ENCODE measurements around the gene TYRP1. TPM values are rescaled to one million over a fixed set of nuclear protein-coding genes. Genes with fewer than 3 reads are reported as not detected.

Gene TYRP1
- total and polyA plus RNA-seq, 12 donors: 0.11 to 0.12 TPM; not detected in 10

DNA sequence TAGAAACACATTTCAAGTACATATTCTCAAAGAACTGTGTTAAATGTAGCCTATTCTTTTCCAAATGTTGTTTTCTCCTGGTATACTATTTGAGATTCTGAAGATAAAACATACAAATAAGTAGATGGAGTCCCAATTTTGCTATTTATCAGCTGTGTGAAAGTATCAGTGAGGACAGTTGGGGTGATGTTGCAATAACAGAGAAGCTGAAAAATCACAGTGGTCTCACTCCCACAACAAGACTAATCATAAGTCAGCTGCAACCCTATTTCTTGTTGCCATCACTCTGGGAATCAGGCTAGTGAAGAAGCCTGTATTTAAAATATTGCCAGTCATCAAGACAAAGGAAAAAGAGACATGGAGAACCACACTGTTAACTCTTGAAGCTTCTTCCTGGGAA lies 55.8 kb downstream of the TYRP1 start:
- no peak for DNase-seq
- Histone ChIP-seq H3K9me3 (replicated peaks in 1 of 3) (no peaks in the 10 kb centered on the region), H3K27me3 (no peaks in the 10 kb centered on the region), H3K27ac (no peak overlapping the region), H3K36me3 (replicated peaks in 1 of 2) (no peaks in the 10 kb centered on the region), H3K4me3 (no peak overlapping the region), H3K4me1 (replicated peaks in 1 of 2) (no peaks in the 10 kb centered on the region)
- intact Hi-C loops (cut with DNase I): no loop called here
- TF ChIP-seq, protein P1, sequence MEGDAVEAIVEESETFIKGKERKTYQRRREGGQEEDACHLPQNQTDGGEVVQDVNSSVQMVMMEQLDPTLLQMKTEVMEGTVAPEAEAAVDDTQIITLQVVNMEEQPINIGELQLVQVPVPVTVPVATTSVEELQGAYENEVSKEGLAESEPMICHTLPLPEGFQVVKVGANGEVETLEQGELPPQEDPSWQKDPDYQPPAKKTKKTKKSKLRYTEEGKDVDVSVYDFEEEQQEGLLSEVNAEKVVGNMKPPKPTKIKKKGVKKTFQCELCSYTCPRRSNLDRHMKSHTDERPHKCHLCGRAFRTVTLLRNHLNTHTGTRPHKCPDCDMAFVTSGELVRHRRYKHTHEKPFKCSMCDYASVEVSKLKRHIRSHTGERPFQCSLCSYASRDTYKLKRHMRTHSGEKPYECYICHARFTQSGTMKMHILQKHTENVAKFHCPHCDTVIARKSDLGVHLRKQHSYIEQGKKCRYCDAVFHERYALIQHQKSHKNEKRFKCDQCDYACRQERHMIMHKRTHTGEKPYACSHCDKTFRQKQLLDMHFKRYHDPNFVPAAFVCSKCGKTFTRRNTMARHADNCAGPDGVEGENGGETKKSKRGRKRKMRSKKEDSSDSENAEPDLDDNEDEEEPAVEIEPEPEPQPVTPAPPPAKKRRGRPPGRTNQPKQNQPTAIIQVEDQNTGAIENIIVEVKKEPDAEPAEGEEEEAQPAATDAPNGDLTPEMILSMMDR (IDR thresholded peaks at IDR 0.05): no peak
- no peak for TF ChIP-seq POLR2A (IDR thresholded peaks at IDR 0.05)

DNA sequence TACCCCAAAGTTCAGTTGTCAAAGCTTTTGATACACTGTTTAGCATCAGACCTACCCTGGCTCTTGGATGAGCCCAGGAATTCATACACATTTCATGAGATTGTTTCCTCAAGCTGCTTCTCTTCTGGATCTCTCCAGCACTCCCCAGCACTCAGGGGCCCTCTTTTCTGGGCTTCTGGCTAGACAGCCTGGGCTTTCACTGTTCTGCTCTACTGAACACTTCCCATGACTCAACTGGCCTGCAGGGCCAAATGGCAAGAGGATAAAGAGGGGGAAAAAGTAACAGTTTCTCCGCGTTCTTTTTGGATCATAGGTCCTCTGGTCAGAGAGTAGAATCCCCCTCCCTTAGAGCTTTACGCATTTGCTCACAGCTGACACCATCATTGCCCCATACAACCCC lies 60.7 kb downstream of the TYRP1 start:
- TF ChIP-seq, protein P1 (IDR thresholded peaks at IDR 0.05): no peak
- TF ChIP-seq POLR2A (IDR thresholded peaks at IDR 0.05): no peak
- no peak overlapping the region for H3K4me3 ChIP-seq
- no peaks in the 10 kb centered on the region for H3K27me3 ChIP-seq
- 67 to 83% (median 74%) methylated on average over 3 of the region's 3 CpGs for WGBS, 4 donors
- H3K36me3 ChIP-seq (replicated peaks in 1 of 2): no peaks in the 10 kb centered on the region
- H3K4me1 ChIP-seq (replicated peaks in 1 of 2): no peaks in the 10 kb centered on the region
- H3K9me3 ChIP-seq (replicated peaks in 1 of 3): no peaks in the 10 kb centered on the region
- no peak overlapping the region for H3K27ac ChIP-seq
- no peak for DNase-seq
- intact Hi-C loops (cut with DNase I): no loop called here

DNA sequence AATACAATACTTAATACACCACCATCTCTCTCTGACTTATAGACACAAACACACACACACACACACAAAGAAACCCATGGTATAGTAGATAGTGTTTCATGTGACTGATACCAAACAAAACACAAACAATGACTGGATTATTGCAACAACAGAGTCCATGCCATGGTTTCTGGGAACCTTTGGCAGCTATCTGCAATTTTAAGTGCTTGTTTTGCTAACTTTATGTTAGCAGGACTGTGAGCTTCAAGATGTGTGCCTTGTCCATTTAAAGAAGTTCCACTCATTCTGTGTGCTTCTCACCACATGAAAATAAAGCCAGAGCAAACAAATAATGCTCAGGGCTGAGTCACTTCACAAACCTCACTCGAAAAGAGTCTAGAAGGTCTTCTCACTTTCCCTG lies 66.6 kb downstream of the TYRP1 start:
- no peak for TF ChIP-seq POLR2A (IDR thresholded peaks at IDR 0.05)
- TF ChIP-seq, protein P1 (IDR thresholded peaks at IDR 0.05): no peak
- no peak for DNase-seq
- Histone ChIP-seq H3K36me3 (replicated peaks in 1 of 2) (no peaks in the 10 kb centered on the region), H3K4me1 (replicated peaks in 1 of 2) (no peaks in the 10 kb centered on the region), H3K27me3 (no peaks in the 10 kb centered on the region), H3K9me3 (replicated peaks in 1 of 3) (no peaks in the 10 kb centered on the region), H3K27ac (no peak overlapping the region), H3K4me3 (no peak overlapping the region)
- intact Hi-C loops (cut with DNase I): no loop called here
- WGBS, 4 donors: 62 to 83% (median 77%) methylated on average over 1 of the region's 1 CpG

Other genes starting within 250 kb of the TYRP1 start
- gene LURAP1L, start 81.6 kb downstream of the TYRP1 start, total RNA-seq: 10 to 100 TPM in 6 of 9 donors, 1 to 10 TPM in 3; 5.3 to 29.0 (median 10.3) TPM
- gene LURAP1L, start 81.6 kb downstream of the TYRP1 start, polyA plus RNA-seq: 10 to 100 TPM in 2 of 3 donors, 1 to 10 TPM in 1; 8.0 to 20.3 (median 11.5) TPM